ENCODE measurements around the gene KLHL30. TPM values are rescaled to one million over a fixed set of nuclear protein-coding genes. Genes with fewer than 3 reads are reported as not detected.

Gene KLHL30
- total and polyA plus RNA-seq, 2 experiments from 2014 or later: 0.07 TPM; not detected in 1

- TF ChIP-seq REST (IDR thresholded peaks at IDR 0.05; ENCODE audit: unreplicated experiment) (no peak), CTCF (conservative IDR thresholded peaks at IDR 0.05; ENCODE audit: low read depth in 2 of 2) (peak; percentile 57 to 69), CREB1 (CRISPR knock-in tag; IDR thresholded peaks at IDR 0.05; ENCODE audit: low read depth) (no peak), EZH2 (IDR thresholded peaks at IDR 0.05; ENCODE audit: low read depth, unreplicated experiment) (no peak), STAT1 (IDR thresholded peaks at IDR 0.05; ENCODE audit: unreplicated experiment) (no peak), ZNF114 (CRISPR knock-in tag; IDR thresholded peaks at IDR 0.05) (no peak)
These were observed 14.6 kb downstream of the KLHL30 start (continued) for GRCh38 chr2:238152771-238153688.

GRCh38 chr2:238154570-238154969, 16.1 kb downstream of the KLHL30 start:
- Histone ChIP-seq H3K36me3 (ENCODE audit: insufficient read depth) (no peaks in the 10 kb centered on the region), H3F3A (replicated peaks; ENCODE audit: low read depth) (0 out of 2 replicates have a peak, but pooled peaks cover 5% of the 10 kb centered on the region), H3K4me3 (no peak overlapping the region), H3K4me2 (no peak overlapping the region), H3K4me1 (ENCODE audit: insufficient read depth) (peaks cover 4% of the 10 kb centered on the region), H3K27ac (ENCODE audit: low read depth) (no peak overlapping the region), H4K20me1 (replicated peaks; ENCODE audit: insufficient read depth) (no peaks in the 10 kb centered on the region), H3K9me2 (ENCODE audit: insufficient read depth) (no peaks in the 10 kb centered on the region), H3K79me2 (replicated peaks; ENCODE audit: insufficient read depth) (no peaks in the 10 kb centered on the region), H3K27me3 (ENCODE audit: insufficient read depth) (peaks cover 24% of the 10 kb centered on the region), H2AFZ (no peak overlapping the region)
- Mint-ChIP-seq H3K4me3 (no peak overlapping the region), H3K27me3 (ENCODE audit: insufficient read depth, low read depth, poor library complexity) (peaks cover 22% of the 10 kb centered on the region), H3K4me1 (peaks cover 12% of the 10 kb centered on the region), H3K27ac (no peak overlapping the region), H3K36me3 (ENCODE audit: low read depth) (no peaks in the 10 kb centered on the region), H3K9me3 (peaks cover 3% of the 10 kb centered on the region; the same call in 2 of the 3 replicates)
- DNase-seq (ENCODE audit: low spot score): no peak
- no peak for ATAC-seq
- TF ChIP-seq ZNF114 (CRISPR knock-in tag; IDR thresholded peaks at IDR 0.05) (no peak), ETS1 (IDR thresholded peaks at IDR 0.05) (no peak), ZNF462 (CRISPR knock-in tag; IDR thresholded peaks at IDR 0.05) (no peak), CREB1 (CRISPR knock-in tag; IDR thresholded peaks at IDR 0.05; ENCODE audit: low read depth) (no peak), JUNB (IDR thresholded peaks at IDR 0.05; ENCODE audit: unreplicated experiment) (no peak), STAT1 (IDR thresholded peaks at IDR 0.05; ENCODE audit: unreplicated experiment) (no peak)
